Right hindlimb (tissue), 1 donor: ENCODE results near the gene IFTAP.

Experiments
- DNase-seq: peaks from one replicate; pipeline ENCODE4 v3.0.0-alpha.2; 2018

Gene IFTAP

GRCh38 chr11:36600180-36600579, 5.9 kb downstream of the IFTAP start:
- no peak for DNase-seq

GRCh38 chr11:36601155-36601554, 6.9 kb downstream of the IFTAP start:
- DNase-seq = no peak

- DNase-seq = no peak
Observed at GRCh38 chr11:36602135-36602534, 7.8 kb downstream of the IFTAP start.

- DNase-seq = no peak
Observed at GRCh38 chr11:36605221-36606216, 11.2 kb downstream of the IFTAP start.

- DNase-seq = no peak
Observed at GRCh38 chr11:36608491-36609199, 14.3 kb downstream of the IFTAP start.

- DNase-seq = no peak
Observed at GRCh38 chr11:36609383-36609782, 15.1 kb downstream of the IFTAP start.

GRCh38 chr11:36615826-36616225, 21.5 kb downstream of the IFTAP start:
- DNase-seq = no peak

GRCh38 chr11:36617543-36618362, 23.5 kb downstream of the IFTAP start:
- DNase-seq = no peak

- no peak for DNase-seq
Observed at GRCh38 chr11:36618363-36619047, 24.2 kb downstream of the IFTAP start.

- DNase-seq = no peak
Observed at GRCh38 chr11:36619502-36619901, 25.2 kb downstream of the IFTAP start.

GRCh38 chr11:36620246-36620645, 25.9 kb downstream of the IFTAP start:
- DNase-seq = no peak

GRCh38 chr11:36622431-36623136, 28.3 kb downstream of the IFTAP start:
- no peak for DNase-seq

GRCh38 chr11:36623494-36623893, 29.2 kb downstream of the IFTAP start:
- DNase-seq = no peak

GRCh38 chr11:36627006-36627405, 32.7 kb downstream of the IFTAP start:
- no peak for DNase-seq

- DNase-seq = no peak
Observed at GRCh38 chr11:36627471-36627870, 33.2 kb downstream of the IFTAP start.

GRCh38 chr11:36628141-36628540, 33.8 kb downstream of the IFTAP start:
- no peak for DNase-seq

- DNase-seq = no peak
Observed at GRCh38 chr11:36628765-36629244, 34.5 kb downstream of the IFTAP start.

- no peak for DNase-seq
Observed at GRCh38 chr11:36631774-36632173, 37.5 kb downstream of the IFTAP start.

- no peak for DNase-seq
Observed at GRCh38 chr11:36635066-36635862, 41.0 kb downstream of the IFTAP start.

- no peak for DNase-seq
Observed at GRCh38 chr11:36638556-36638955, 44.3 kb downstream of the IFTAP start.
